ENCODE results near the gene SMIM36.

DNA sequence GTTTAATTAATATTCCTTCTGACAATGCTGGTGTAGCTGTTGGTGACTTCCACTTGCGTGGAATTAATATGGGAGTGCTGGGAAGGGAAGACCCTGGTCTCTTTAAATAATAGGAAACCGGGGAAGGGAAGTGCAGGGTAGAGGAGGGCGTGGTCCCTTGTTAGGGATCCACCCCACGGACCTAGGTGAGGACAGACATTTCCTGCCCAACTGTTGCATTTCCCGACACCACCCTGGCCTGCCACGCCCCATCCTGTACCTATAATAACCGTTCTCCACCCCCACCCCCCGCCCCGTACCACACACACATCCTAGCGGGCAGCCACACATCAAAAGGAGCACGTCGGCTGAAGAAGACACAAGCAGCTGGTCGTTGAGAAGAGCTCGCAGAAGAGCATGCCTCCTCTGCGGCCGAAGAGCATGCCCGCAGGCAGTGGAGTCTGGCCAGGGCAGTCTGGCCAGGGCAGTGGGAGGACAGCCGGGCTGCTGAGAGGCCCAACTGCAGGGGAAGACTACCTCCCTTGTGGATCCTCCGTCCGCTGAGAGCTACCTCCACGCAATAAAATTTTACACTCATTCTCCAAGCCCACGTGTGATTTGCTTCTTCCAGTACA lies 52.9 kb downstream of the SMIM36 start:
- TF ChIP-seq POLR2A (IDR thresholded peaks at IDR 0.05; ENCODE audit: low read length): no peak
- no peak for TF ChIP-seq GATA1 (IDR thresholded peaks at IDR 0.05; ENCODE audit: low read depth, low read length)

Measured in erythroblast (primary cell).